ENCODE measurements around the gene SARNP.

SARNP gene

GRCh38 chr12:55712700-55713415 is 104.7 kb downstream of the SARNP start:
- peak; percentile 59 for DNase-seq (ENCODE audit: low read depth)
- no peak overlapping the region for H3K4me3 ChIP-seq (replicated peaks; ENCODE audit: low read depth, low read length)
- TF ChIP-seq CTCF (IDR thresholded peaks at IDR 0.05; ENCODE audit: low read length, missing control alignments) = no peak

- TF ChIP-seq CTCF (IDR thresholded peaks at IDR 0.05; ENCODE audit: low read length, missing control alignments) = no peak
- DNase-seq (ENCODE audit: low read depth) = no peak
- H3K4me3 ChIP-seq (replicated peaks; ENCODE audit: low read depth, low read length) = no peak overlapping the region
These were observed 105.6 kb downstream of the SARNP start for GRCh38 chr12:55711786-55712553.

- DNase-seq (ENCODE audit: low read depth) = no peak
- TF ChIP-seq CTCF (IDR thresholded peaks at IDR 0.05; ENCODE audit: low read length, missing control alignments) = no peak
- no peak overlapping the region for H3K4me3 ChIP-seq (replicated peaks; ENCODE audit: low read depth, low read length)
These were observed 108.8 kb downstream of the SARNP start for GRCh38 chr12:55708695-55709233.

GRCh38 chr12:55707841-55708694 is 109.5 kb downstream of the SARNP start, which contains the start of gene ITGA7:
Gene ITGA7 (minus strand): TSS chr12:55707904. CDS start chr12:55707682, 222 bp downstream.
- peak within 1 kb of the TSS; percentile 49 for H3K4me3 ChIP-seq (replicated peaks; ENCODE audit: low read depth, low read length)
- TF ChIP-seq CTCF (IDR thresholded peaks at IDR 0.05; ENCODE audit: low read length, missing control alignments) = no peak
- DNase-seq (ENCODE audit: low read depth) = no peak

All from fibroblast of pulmonary artery (primary cell).